Measurements from ENCODE around the gene CD3G.

The CD3G gene

GRCh38 chr11:118373263-118373662, 29.1 kb downstream of the CD3G start:
- Histone ChIP-seq H2AFZ (ENCODE audit: low read length) (no peak overlapping the region), H3K27me3 (replicated peaks; ENCODE audit: insufficient read depth, low read length) (no peaks in the 10 kb centered on the region), H3F3A (ENCODE audit: insufficient read depth, low read length) (no peaks in the 10 kb centered on the region), H3K4me2 (ENCODE audit: low read depth, low read length) (no peak overlapping the region), H3K9ac (ENCODE audit: low read length) (no peak overlapping the region), H3K36me3 (replicated peaks; ENCODE audit: insufficient read depth, low read length) (peaks cover 20% of the 10 kb centered on the region; the same call in 1 of the 2 replicates), H3K79me2 (ENCODE audit: low read length) (no peaks in the 10 kb centered on the region), H3K27ac (ENCODE audit: low read length) (no peak overlapping the region), H4K20me1 (ENCODE audit: insufficient read depth, low read length) (no peaks in the 10 kb centered on the region), H3K9me3 (replicated peaks; ENCODE audit: insufficient read depth, low read length) (no peaks in the 10 kb centered on the region), H3K9me2 (replicated peaks; ENCODE audit: insufficient read depth, low read length) (no peaks in the 10 kb centered on the region), H3K4me3 (ENCODE audit: low read length) (no peak overlapping the region), H3K4me1 (ENCODE audit: low read length) (no peaks in the 10 kb centered on the region)
- no peak for DNase-seq
- TF ChIP-seq EZH2phosphoT487 (IDR thresholded peaks at IDR 0.05; ENCODE audit: low read length) (no peak), EZH2 (optimal IDR thresholded peaks at IDR 0.05; ENCODE audit: low read depth, low read length) (no peak)
- TF ChIP-seq, protein P1, sequence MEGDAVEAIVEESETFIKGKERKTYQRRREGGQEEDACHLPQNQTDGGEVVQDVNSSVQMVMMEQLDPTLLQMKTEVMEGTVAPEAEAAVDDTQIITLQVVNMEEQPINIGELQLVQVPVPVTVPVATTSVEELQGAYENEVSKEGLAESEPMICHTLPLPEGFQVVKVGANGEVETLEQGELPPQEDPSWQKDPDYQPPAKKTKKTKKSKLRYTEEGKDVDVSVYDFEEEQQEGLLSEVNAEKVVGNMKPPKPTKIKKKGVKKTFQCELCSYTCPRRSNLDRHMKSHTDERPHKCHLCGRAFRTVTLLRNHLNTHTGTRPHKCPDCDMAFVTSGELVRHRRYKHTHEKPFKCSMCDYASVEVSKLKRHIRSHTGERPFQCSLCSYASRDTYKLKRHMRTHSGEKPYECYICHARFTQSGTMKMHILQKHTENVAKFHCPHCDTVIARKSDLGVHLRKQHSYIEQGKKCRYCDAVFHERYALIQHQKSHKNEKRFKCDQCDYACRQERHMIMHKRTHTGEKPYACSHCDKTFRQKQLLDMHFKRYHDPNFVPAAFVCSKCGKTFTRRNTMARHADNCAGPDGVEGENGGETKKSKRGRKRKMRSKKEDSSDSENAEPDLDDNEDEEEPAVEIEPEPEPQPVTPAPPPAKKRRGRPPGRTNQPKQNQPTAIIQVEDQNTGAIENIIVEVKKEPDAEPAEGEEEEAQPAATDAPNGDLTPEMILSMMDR (IDR thresholded peaks at IDR 0.05; ENCODE audit: low read length), result no peak

DNA sequence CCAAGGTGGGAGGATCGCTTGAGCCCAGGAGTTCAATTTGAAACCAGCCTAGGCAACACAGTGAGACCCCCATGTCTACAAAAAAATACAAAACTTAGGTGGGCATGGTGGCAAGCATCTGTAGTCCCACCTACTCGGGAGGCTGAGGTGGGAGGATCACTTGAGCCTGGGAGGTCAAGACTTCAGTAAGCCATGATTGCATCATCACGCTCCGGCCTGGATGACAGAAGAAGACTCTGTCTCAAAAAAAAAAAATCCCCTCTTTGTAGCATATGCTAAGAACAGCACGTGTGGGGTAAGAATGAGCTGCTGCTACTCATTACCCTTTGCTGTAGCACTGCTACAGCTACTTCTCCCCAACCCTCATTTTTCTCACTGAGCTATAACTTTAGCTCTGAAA, 29.7 kb downstream of the CD3G start:
- H3K9me2 ChIP-seq (replicated peaks; ENCODE audit: insufficient read depth, low read length), result no peaks in the 10 kb centered on the region
- no peaks in the 10 kb centered on the region for H3K27me3 ChIP-seq (replicated peaks; ENCODE audit: insufficient read depth, low read length)
- H3K27ac ChIP-seq (ENCODE audit: low read length), result no peak overlapping the region
- H4K20me1 ChIP-seq (ENCODE audit: insufficient read depth, low read length), result no peaks in the 10 kb centered on the region
- no peaks in the 10 kb centered on the region for H3K4me1 ChIP-seq (ENCODE audit: low read length)
- H3K79me2 ChIP-seq (ENCODE audit: low read length), result no peaks in the 10 kb centered on the region
- no peaks in the 10 kb centered on the region for H3K9me3 ChIP-seq (replicated peaks; ENCODE audit: insufficient read depth, low read length)
- H2AFZ ChIP-seq (ENCODE audit: low read length), result no peak overlapping the region
- no peak overlapping the region for H3K9ac ChIP-seq (ENCODE audit: low read length)
- H3K4me2 ChIP-seq (ENCODE audit: low read depth, low read length), result no peak overlapping the region
- H3F3A ChIP-seq (ENCODE audit: insufficient read depth, low read length), result no peaks in the 10 kb centered on the region
- no peak overlapping the region for H3K4me3 ChIP-seq (ENCODE audit: low read length)
- no peak for DNase-seq
- TF ChIP-seq EZH2phosphoT487 (IDR thresholded peaks at IDR 0.05; ENCODE audit: low read length) (no peak), EZH2 (optimal IDR thresholded peaks at IDR 0.05; ENCODE audit: low read depth, low read length) (no peak)
- TF ChIP-seq, protein P1 (IDR thresholded peaks at IDR 0.05; ENCODE audit: low read length), result no peak
- H3K36me3 ChIP-seq (replicated peaks; ENCODE audit: insufficient read depth, low read length), result peaks cover 14% of the 10 kb centered on the region; the same call in 1 of the 2 replicates

- no peak overlapping the region for H3K4me2 ChIP-seq (ENCODE audit: low read depth, low read length)
- TF ChIP-seq EZH2 (optimal IDR thresholded peaks at IDR 0.05; ENCODE audit: low read depth, low read length), result no peak
- TF ChIP-seq, protein P1 (IDR thresholded peaks at IDR 0.05; ENCODE audit: low read length), result no peak
- TF ChIP-seq EZH2phosphoT487 (IDR thresholded peaks at IDR 0.05; ENCODE audit: low read length), result no peak
- no peaks in the 10 kb centered on the region for H3K9me2 ChIP-seq (replicated peaks; ENCODE audit: insufficient read depth, low read length)
Measured at GRCh38 chr11:118374729-118375128, 30.6 kb downstream of the CD3G start.

More at GRCh38 chr11:118374729-118375128, 30.6 kb downstream of the CD3G start:
- Histone ChIP-seq H3K27me3 (replicated peaks; ENCODE audit: insufficient read depth, low read length) (no peaks in the 10 kb centered on the region), H3K9ac (ENCODE audit: low read length) (no peak overlapping the region), H3K4me1 (ENCODE audit: low read length) (no peaks in the 10 kb centered on the region), H3K36me3 (replicated peaks; ENCODE audit: insufficient read depth, low read length) (peaks cover 9% of the 10 kb centered on the region; the same call in 1 of the 2 replicates), H4K20me1 (ENCODE audit: insufficient read depth, low read length) (no peaks in the 10 kb centered on the region), H3K9me3 (replicated peaks; ENCODE audit: insufficient read depth, low read length) (no peaks in the 10 kb centered on the region), H2AFZ (ENCODE audit: low read length) (no peak overlapping the region), H3F3A (ENCODE audit: insufficient read depth, low read length) (no peaks in the 10 kb centered on the region), H3K27ac (ENCODE audit: low read length) (no peak overlapping the region), H3K4me3 (ENCODE audit: low read length) (no peak overlapping the region), H3K79me2 (ENCODE audit: low read length) (no peaks in the 10 kb centered on the region)
- no peak for DNase-seq
